Muscle layer of duodenum (tissue), 2 donors: ENCODE results near the gene F10.

Experiments used
- H3K27ac ChIP-seq: one replicate; pipeline ENCODE4 v1.7.0; 2013; ENCODE audit warnings: mild to moderate bottlenecking, low read length
- H3K27me3 ChIP-seq: one replicate; pipeline ENCODE4 v1.7.0; 2013; ENCODE audit warnings: low read depth, mild to moderate bottlenecking, control low read depth, low read length
- H3K36me3 ChIP-seq, 2 donors: one replicate each; pipeline ENCODE4 v1.7.0; 2013; ENCODE audit warnings: low read length in 2 of 2, control low read depth in 1 of 2, mild to moderate bottlenecking in 1 of 2; ENCODE audit not compliant: insufficient read depth in 2 of 2, control insufficient read depth in 1 of 2
- H3K4me1 ChIP-seq, 2 donors: one replicate each; pipeline ENCODE4 v1.7.0; 2013; ENCODE audit warnings: low read length in 2 of 2, mild to moderate bottlenecking in 2 of 2, control low read depth in 1 of 2, moderate library complexity in 1 of 2; ENCODE audit not compliant: insufficient read depth in 2 of 2, control insufficient read depth in 1 of 2
- H3K4me3 ChIP-seq, 2 donors: one replicate each; pipeline ENCODE4 v1.7.0; 2013; ENCODE audit warnings: low read length in 2 of 2, low read depth in 1 of 2, mild to moderate bottlenecking in 1 of 2
- H3K9me3 ChIP-seq, 2 donors: one replicate each; pipeline ENCODE4 v1.7.0; 2013; ENCODE audit warnings: low read length in 2 of 2, control low read depth in 1 of 2, mild to moderate bottlenecking in 1 of 2; ENCODE audit not compliant: control insufficient read depth in 1 of 2
- donor health status: healthy.

The F10 gene

DNA sequence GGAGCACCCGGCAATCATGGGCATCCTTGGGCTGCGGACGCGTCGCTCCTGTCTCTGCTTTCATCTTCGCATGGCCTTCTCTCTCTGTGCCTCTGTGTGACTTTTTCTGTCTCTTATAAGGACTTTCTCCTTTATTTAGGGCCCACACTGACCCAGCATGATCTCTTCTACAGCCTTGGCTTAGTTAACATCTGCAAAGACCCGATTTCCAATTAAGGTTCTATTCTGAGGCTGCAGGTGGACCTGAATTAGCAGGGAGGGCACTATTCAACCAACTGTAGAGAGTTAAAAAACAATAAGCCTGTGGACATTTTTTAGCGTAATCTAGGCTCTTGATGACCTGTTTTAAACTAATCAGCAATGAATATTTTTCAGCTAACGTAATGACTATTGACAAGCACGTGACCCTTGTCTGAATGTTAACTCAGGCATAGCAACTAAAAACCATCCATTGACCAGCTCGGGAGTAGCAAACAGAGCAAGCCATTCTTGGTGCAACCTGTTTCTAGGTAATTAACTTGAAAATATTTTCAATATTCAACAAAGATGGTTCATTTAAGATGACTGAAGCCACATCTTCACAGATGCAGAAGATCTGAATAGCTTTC is 15.2 kb downstream of the F10 start:
- Histone ChIP-seq H3K36me3 (no peaks in the 10 kb centered on the region), H3K27ac (no peak overlapping the region)

DNA sequence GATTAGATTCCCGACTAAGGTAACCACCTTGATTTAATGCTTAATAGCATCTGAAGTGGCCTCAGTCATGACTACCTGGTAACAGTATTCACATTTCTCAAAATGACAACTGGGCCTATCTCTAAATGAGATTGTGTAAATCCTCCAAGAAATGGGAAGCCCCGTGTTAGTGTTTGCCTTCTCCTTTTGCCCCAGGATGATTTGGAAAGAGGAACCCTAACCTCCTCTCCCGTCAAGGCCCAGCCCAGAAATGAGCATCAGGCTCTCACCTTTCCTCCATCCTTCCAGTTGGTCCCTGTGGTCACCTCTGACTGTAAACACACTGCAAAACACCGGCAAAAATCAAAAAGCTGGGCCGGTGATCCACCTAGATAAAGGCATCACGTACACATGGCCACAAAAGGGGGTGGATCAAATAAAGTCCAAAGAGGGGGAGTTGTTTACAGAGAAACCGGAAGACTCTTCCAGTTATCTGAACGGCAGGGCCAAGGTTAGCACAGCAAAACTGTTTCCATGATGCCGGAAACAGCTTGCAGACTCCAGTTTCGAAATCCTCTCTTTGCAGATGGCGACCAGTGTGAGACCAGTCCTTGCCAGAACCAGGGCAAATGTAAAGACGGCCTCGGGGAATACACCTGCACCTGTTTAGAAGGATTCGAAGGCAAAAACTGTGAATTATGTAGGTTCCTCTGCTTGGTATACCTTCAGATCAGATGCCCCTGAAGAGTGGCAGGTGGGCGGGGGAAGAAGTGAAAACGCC is 16.4 kb downstream of the F10 start:
- no peaks in the 10 kb centered on the region for H3K4me1 ChIP-seq
- no peak overlapping the region for H3K27ac ChIP-seq
- no peak overlapping the region for H3K4me3 ChIP-seq
- no peaks in the 10 kb centered on the region for H3K36me3 ChIP-seq
- no peaks in the 10 kb centered on the region for H3K27me3 ChIP-seq
- no peaks in the 10 kb centered on the region for H3K9me3 ChIP-seq

More for the DNA sequence above, 15.2 kb downstream of the F10 start:
- H3K9me3 ChIP-seq, result no peaks in the 10 kb centered on the region
- no peaks in the 10 kb centered on the region for H3K27me3 ChIP-seq
- H3K4me1 ChIP-seq, result no peaks in the 10 kb centered on the region
- no peak overlapping the region for H3K4me3 ChIP-seq

DNA sequence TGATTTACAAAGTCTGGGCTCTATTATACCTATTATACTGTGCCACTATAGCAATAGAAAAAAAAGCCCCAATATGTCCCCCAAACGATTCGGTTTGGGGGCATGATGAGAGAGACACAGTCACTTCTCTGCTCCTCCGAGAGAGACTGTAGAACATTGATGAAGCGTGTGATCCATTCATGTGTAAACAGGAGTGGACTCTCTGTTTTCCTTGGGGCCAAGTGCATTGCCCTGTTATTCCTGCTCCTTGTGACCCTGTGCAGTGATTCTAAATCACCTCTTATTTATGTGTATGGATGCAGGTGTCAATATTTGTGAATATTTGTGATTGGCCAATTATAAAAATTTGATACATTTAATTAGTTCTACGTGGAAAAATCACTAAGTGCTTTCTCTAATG is 17.0 kb downstream of the F10 start:
- no peak overlapping the region for H3K27ac ChIP-seq
- H3K4me3 ChIP-seq, result no peak overlapping the region
- H3K4me1 ChIP-seq, result no peaks in the 10 kb centered on the region
- H3K9me3 ChIP-seq, result no peaks in the 10 kb centered on the region
- no peaks in the 10 kb centered on the region for H3K27me3 ChIP-seq
- H3K36me3 ChIP-seq, result no peaks in the 10 kb centered on the region

DNA sequence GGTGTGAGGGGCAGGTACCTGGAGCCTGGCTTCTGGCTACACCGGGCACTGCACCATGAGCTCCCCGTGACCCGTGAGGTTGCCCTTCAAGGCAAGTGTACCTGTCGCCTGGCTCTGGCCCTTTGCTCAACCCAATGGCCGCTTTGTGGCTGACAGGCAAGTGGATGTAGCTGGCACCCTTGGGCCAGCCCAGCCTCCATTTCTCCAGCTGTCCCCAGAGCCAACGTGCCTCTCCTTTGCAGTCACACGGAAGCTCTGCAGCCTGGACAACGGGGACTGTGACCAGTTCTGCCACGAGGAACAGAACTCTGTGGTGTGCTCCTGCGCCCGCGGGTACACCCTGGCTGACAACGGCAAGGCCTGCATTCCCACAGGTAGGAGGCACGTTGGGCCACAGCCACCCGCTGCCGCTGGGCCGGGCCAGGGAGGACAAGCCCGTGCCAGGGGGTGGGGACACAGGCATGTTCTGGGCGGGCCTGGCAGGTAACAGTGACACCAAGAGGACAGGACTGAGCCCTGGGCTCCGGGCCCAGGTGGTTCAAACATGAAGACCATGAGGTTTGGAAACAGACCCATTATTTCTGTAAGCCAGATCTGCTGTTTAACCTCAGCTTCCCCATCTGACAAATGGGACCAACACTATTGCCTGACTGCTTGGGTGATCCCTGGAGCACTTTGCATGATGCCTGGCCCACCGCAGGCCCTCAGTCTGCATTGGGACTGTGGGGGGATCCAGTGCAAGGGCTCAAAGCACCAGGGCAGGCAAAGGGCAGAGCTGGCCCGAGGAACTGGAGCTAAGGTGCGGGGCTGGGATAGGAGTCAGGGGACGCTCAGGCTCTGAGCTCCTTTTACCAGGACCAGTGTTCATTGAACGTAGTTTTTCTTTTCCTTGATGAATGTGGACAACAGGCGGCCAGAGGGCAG is 18.3 kb downstream of the F10 start:
- no peaks in the 10 kb centered on the region for H3K36me3 ChIP-seq
- no peak overlapping the region for H3K27ac ChIP-seq
- H3K4me1 ChIP-seq, result no peaks in the 10 kb centered on the region
- no peak overlapping the region for H3K4me3 ChIP-seq
- H3K9me3 ChIP-seq, result no peaks in the 10 kb centered on the region
- no peaks in the 10 kb centered on the region for H3K27me3 ChIP-seq

DNA sequence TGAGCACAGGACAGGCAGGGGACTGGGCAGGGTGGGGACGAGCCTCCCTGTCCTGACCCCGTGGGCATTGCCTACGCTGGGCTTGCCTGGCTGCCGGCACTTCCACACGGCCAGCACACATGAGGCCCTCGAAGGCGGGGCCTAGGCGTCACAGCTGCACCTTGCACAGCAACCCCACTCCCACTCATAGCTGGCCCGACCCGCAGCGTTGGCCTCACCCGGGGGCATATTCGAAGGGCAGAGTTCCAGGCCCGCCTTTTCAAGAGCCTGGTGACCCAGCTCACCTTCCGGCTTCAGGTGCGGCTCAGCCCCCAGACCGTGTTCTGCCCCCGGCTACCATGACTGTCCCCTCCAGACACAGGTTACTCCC is 19.0 kb downstream of the F10 start:
- no peaks in the 10 kb centered on the region for H3K9me3 ChIP-seq
- no peaks in the 10 kb centered on the region for H3K27me3 ChIP-seq
- H3K36me3 ChIP-seq, result no peaks in the 10 kb centered on the region
- no peak overlapping the region for H3K27ac ChIP-seq
- H3K4me3 ChIP-seq, result no peak overlapping the region
- H3K4me1 ChIP-seq, result no peaks in the 10 kb centered on the region

DNA sequence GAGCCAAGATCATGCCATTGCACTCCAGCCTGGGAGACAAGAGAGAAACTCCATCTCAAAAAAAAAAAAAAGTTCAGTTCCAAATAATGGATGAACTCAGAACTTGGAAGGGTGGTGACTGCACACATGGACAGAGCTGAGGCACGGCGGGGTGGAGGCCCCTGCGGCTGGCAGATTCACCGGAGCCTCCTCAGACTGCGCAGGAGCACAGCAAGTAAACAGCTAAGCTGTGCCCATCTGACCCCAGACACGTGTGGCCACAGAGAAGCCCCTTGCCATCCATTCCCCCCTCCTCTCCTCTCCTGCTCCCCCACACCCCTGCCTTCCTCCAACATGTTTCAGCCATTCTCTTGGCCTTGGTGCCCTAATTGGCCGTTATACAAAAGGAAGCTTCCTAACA is 20.3 kb downstream of the F10 start:
- Histone ChIP-seq H3K4me1 (no peaks in the 10 kb centered on the region), H3K4me3 (no peak overlapping the region), H3K27me3 (no peaks in the 10 kb centered on the region), H3K27ac (no peak overlapping the region), H3K36me3 (no peaks in the 10 kb centered on the region), H3K9me3 (no peaks in the 10 kb centered on the region)

DNA sequence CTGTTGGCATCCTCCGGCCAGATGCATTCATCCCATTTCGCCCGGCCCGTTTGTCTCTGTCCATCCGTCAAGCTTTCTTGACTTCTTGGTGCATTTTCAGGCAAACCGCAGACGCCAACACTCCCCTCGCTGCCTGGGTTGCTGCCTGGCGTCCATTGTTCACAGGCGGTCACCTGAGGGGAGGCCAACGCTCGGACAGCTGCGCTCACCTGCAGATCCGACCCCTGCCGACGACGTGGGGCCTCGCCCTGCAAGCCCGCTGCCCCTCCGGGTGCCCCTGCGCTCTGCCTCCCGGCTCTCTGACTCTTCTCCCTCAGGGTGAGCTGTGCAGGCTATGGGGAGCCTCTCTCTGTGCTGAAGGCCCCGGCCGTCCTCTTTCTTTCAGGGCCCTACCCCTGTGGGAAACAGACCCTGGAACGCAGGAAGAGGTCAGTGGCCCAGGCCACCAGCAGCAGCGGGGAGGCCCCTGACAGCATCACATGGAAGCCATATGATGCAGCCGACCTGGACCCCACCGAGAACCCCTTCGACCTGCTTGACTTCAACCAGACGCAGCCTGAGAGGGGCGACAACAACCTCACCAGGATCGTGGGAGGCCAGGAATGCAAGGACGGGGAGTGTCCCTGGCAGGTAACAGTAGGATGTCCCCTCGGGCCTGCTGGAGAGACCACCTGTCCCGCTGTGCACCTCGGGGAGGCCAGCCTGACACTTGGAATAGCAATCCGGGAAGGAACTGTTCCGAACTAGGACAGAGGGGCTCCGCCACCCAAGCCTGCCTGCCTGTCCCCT is 21.1 kb downstream of the F10 start:
- Histone ChIP-seq H3K4me1 (no peaks in the 10 kb centered on the region), H3K27me3 (no peaks in the 10 kb centered on the region), H3K4me3 (no peak overlapping the region), H3K36me3 (no peaks in the 10 kb centered on the region), H3K9me3 (no peaks in the 10 kb centered on the region), H3K27ac (no peak overlapping the region)

DNA sequence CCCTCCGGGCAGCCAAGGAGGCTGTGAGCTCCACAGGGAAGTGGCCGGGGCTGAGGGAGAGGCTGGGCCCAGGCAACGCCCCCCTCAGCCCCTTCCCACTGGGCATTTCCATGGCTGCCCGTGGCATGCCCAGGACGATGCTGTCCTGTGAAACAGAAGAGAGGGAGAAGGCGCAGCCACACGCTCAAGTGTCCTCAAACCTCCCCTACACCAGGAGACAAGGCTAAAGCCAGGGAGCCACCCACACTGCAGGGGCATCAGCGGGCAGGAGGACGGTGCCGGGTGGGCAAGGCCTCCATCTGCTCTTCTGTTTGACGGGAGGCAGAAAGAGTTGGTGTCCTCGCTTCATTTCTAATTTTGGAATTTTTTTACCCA is 21.6 kb downstream of the F10 start:
- Histone ChIP-seq H3K9me3 (no peaks in the 10 kb centered on the region), H3K27me3 (no peaks in the 10 kb centered on the region), H3K4me3 (no peak overlapping the region), H3K27ac (no peak overlapping the region), H3K4me1 (no peaks in the 10 kb centered on the region), H3K36me3 (no peaks in the 10 kb centered on the region)

DNA sequence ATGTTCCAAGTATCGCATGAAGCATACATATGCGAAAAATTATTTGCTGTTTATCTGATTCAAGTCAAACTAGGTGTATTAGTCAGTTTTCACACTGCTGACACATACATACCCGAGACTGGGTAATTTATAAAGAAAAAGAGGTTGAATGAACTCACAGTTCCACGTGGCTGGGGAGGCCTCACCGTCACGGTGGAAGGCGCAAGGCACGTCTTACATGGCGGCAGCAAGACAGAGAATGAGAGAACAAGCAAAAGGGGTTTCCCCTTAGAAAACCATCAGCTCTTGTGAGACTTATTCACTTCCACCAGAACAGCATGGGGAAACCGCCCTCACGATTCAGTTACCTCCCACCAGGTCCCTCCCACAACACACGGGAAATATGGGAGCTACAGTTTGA is 22.9 kb downstream of the F10 start:
- no peaks in the 10 kb centered on the region for H3K4me1 ChIP-seq
- H3K36me3 ChIP-seq, result no peaks in the 10 kb centered on the region
- H3K9me3 ChIP-seq, result no peaks in the 10 kb centered on the region
- no peaks in the 10 kb centered on the region for H3K27me3 ChIP-seq
- H3K27ac ChIP-seq, result no peak overlapping the region
- H3K4me3 ChIP-seq, result no peak overlapping the region

DNA sequence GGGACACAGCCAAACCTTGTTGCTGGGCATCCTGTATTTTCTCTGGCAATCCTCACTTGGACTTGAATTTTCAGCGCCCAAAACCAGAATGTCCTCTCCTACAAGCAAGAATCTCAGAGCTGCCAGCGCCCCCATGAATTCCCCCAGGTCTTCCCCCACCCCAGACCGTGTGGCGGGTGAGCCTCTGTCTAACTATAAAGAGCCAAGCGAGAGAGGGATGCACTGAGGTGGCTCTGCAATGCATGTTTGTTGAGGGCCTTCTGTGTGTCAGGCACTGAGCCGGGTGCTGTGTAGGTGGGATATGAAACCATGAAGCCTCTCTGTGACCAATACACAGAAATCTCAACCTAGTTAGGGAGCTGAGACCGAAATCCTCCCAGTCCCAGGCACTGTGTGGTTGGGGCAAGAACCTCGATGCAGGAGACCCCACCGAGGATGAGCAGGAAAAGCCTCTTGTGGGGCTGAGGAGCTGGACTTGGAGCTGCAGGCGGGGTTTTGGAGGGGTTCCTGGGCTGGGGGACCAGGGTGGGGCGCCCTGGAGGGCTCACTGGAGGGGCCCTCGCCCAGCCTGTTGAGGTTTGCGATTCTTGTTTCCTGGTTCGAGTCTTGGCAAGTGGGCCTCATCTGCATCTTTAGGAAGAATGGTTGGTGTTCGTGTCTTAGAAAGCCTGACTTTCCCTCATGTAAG is 23.5 kb downstream of the F10 start:
- Histone ChIP-seq H3K27me3 (no peaks in the 10 kb centered on the region), H3K4me1 (no peaks in the 10 kb centered on the region), H3K36me3 (no peaks in the 10 kb centered on the region), H3K27ac (no peak overlapping the region), H3K9me3 (no peaks in the 10 kb centered on the region), H3K4me3 (no peak overlapping the region)
